Activated CD4-positive, alpha-beta T cell treated with anti-CD3 and anti-CD28 coated beads, Interleukin-2, amount 10 ng/mL, durations not matched to agents 7 days and 5 days (primary cell): Measurements from ENCODE around the gene UAP1. TPM values are rescaled to one million over a fixed set of nuclear protein-coding genes. Genes with fewer than 3 reads are reported as not detected.

Experiments
- CTCF ChIA-PET: fragments of 350-600 bp; sonication (Branson Sonifier 250); formaldehyde crosslinking; loops from one replicate; lab custom pipeline; 2021; ENCODE audit warnings: antibody characterized with exemption; lab: Charles Lee
- POLR2A ChIA-PET: fragments of 350-600 bp; sonication (Branson Sonifier 250); formaldehyde crosslinking; loops from one replicate; lab custom pipeline; 2021; ENCODE audit warnings: antibody characterized with exemption; lab: Charles Lee
- DNase-seq: peaks from one replicate; pipeline ENCODE4 v3.0.0-alpha.2; 2020
- H3K27ac Mint-ChIP-seq: one replicate; pipeline ENCODE4 v1.8.0; 2021; ENCODE audit warnings: mild to moderate bottlenecking, moderate library complexity, mixed read lengths
- H3K27me3 Mint-ChIP-seq: one replicate; pipeline ENCODE4 v1.8.0; 2021; ENCODE audit warnings: mixed read lengths
- H3K36me3 Mint-ChIP-seq: one replicate; pipeline ENCODE4 v1.8.0; 2021; ENCODE audit warnings: low read depth, mixed read lengths
- H3K4me1 Mint-ChIP-seq: one replicate; pipeline ENCODE4 v1.8.0; 2021; ENCODE audit warnings: mixed read lengths
- H3K4me3 Mint-ChIP-seq: one replicate; pipeline ENCODE4 v1.8.0; 2021; ENCODE audit warnings: mild to moderate bottlenecking, moderate library complexity, mixed read lengths
- H3K9me3 Mint-ChIP-seq: one replicate; pipeline ENCODE4 v1.8.0; 2021; ENCODE audit warnings: mixed read lengths
- total RNA-seq, 2 experiments: library from RNA; stranded (reverse); gene quantifications; one replicate each; pipeline ENCODE4 v1.2.3, GENCODE V29; 2021

The UAP1 gene
- total RNA-seq, 2 experiments from 2014 or later, result 10.9 to 12.3 TPM

DNA sequence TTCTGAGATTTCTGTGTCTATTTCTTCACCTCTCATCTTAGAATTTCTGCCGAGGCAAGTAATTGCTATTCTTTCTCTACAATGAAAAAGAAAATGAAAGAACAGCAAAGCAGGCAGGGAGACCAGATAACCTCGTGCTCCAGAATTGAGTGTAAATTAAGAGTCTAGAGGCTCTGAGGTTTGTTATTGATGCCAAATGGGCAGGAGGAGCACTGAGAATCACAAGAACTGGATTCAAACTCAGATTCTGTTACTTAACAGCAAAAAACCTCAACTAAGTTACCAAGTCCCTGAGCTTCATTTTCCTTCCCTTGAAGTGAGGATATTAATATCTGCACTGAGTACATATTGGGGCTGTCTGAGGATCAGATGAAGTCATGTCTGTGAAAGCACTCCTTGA is 65.2 kb downstream of the UAP1 start:
- Mint-ChIP-seq H3K27ac (no peak overlapping the region), H3K36me3 (no peaks in the 10 kb centered on the region), H3K4me3 (no peak overlapping the region), H3K4me1 (peaks cover 3% of the 10 kb centered on the region), H3K9me3 (no peaks in the 10 kb centered on the region), H3K27me3 (peaks cover 2% of the 10 kb centered on the region)
- no peak for DNase-seq
- ChIA-PET POLR2A (no interaction called here), CTCF (interaction anchor here (1.1 kb wide), 1 partner anchor 9 kb away, joined by 5 read pairs; no protein-coding TSS in a partner anchor)

DNA sequence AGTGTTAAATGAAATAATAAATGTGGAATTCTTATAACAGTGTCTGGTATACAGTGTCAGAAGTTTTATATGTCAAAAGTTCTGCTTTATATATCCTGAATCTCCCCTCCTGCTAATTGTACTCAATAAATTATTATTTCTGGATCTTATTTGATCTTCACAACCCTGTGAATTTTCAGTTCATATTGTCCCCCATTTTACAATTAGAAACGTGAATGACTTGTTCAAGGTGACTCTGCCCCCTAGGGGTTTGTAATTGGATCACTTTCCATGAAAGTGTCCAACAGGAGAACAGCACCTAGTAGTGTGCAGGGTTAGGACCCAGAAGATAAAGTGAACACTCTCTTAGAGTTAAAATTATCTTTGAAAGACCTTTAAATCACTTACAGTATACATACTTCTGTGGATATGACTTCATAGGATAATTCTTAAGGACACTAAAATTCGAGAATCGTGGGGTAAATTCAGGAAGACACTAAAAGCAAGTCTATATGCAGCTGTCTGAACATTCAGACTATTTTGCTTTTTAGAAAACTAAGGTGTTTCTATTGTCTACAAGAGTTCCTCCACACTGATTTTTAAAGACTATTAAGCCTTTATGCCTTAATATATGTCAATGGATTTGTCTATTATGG is 66.3 kb downstream of the UAP1 start:
- Mint-ChIP-seq H3K4me1 (peaks cover 3% of the 10 kb centered on the region), H3K27ac (no peak overlapping the region), H3K4me3 (no peak overlapping the region), H3K36me3 (no peaks in the 10 kb centered on the region), H3K27me3 (peaks cover 2% of the 10 kb centered on the region), H3K9me3 (no peaks in the 10 kb centered on the region)
- CTCF ChIA-PET, result no interaction called here
- POLR2A ChIA-PET, result no interaction called here
- peak; percentile 24 for DNase-seq

DNA sequence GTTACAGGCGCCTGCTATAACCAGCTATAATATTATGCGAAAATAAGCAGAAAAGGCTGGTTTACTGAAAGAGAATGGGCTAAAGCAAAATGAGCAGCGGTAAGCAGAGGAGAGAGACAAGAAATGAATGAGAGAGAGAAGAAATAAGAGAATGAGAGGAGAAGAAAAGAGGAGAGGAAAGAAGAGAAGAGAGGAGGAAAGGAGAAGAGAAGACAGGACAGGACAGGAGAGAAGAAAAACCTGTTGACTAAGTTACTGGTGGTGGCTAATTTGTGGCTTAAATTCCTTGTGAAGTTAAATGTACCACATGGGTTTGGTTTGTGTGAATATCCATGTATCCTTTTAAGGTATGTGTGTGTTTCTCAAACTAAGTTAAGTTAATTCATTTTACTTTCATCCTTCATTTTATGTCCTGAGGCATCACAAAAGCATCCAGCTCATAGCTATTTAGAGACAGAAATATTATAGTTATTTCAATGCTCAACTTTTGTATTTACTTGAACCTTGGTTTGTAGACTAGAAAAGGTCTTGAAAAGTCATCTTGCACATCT is 67.6 kb downstream of the UAP1 start:
- CTCF ChIA-PET, result no interaction called here

DNA sequence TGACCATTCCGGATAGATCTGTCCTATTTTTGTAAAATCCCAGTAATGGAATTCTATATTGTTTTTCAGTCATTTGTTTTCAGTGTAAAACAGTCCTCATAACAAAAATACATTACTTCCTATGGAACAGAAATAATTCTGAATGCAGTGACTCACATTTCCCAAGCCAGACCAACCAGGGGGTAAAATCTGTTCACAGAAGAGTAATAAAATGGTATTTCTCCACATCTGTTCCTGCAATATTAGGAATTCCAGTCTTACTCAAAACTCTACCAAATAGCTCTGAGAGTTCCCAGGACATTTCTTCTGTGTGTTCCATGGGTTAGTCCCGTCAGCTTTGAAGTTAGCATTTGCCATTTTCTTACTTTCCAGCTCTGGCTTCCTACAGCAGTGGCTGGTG is 68.1 kb downstream of the UAP1 start:
- ChIA-PET CTCF (no interaction called here), POLR2A (no interaction called here)
- H3K27ac Mint-ChIP-seq, result no peak overlapping the region
- H3K4me1 Mint-ChIP-seq, result peaks cover 3% of the 10 kb centered on the region
- H3K27me3 Mint-ChIP-seq, result peaks cover 2% of the 10 kb centered on the region
- H3K9me3 Mint-ChIP-seq, result no peaks in the 10 kb centered on the region
- no peaks in the 10 kb centered on the region for H3K36me3 Mint-ChIP-seq
- no peak for DNase-seq
- H3K4me3 Mint-ChIP-seq, result no peak overlapping the region

More for the DNA sequence above, 67.6 kb downstream of the UAP1 start:
- no peaks in the 10 kb centered on the region for H3K9me3 Mint-ChIP-seq
- no peak overlapping the region for H3K27ac Mint-ChIP-seq
- no peak for DNase-seq
- H3K4me1 Mint-ChIP-seq, result peaks cover 3% of the 10 kb centered on the region
- POLR2A ChIA-PET, result no interaction called here
- peaks cover 2% of the 10 kb centered on the region for H3K27me3 Mint-ChIP-seq
- no peaks in the 10 kb centered on the region for H3K36me3 Mint-ChIP-seq
- no peak overlapping the region for H3K4me3 Mint-ChIP-seq

DNA sequence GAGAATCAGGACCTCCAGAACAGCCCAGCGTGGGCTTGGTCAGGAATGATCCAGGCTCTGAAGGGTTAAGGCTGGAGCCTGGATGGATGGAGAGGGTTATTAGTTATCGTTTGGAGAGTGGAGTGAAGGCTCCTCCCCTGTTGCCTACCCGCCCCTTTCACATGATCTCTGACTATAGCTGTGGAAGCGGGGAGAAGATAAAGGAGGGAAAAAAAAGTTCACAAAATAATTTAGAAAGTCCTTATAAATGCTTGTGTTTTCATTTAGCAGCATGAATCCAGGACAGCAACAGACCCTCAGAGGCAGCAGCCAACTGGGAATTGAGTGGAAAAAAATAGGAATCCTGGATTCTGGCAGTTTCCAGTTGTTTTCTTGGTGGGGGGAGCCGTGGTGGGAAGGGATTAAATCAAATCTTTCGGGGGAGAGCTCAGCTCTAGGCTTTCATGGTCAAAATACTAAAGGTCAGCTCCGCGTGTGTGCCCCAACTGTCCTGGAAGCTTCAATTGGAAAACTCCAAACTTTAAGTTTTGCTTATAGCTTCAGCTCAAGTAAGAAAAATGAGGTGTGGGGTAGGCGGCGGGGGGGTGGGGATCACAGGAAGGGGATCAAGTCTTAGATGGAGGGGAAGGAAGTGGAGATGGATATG is 70.1 kb downstream of the UAP1 start:
- H3K27me3 Mint-ChIP-seq, result peaks cover 4% of the 10 kb centered on the region
- ChIA-PET POLR2A (no interaction called here), CTCF (interaction anchor here (0.5 to 0.6 kb wide), 2 partner anchors 46 to 150 kb away, joined by 3 to 4 read pairs; no protein-coding TSS in a partner anchor)
- peaks cover 3% of the 10 kb centered on the region for H3K4me1 Mint-ChIP-seq
- DNase-seq, result no peak
- no peak overlapping the region for H3K4me3 Mint-ChIP-seq
- H3K9me3 Mint-ChIP-seq, result no peaks in the 10 kb centered on the region
- H3K36me3 Mint-ChIP-seq, result no peaks in the 10 kb centered on the region
- no peak overlapping the region for H3K27ac Mint-ChIP-seq

DNA sequence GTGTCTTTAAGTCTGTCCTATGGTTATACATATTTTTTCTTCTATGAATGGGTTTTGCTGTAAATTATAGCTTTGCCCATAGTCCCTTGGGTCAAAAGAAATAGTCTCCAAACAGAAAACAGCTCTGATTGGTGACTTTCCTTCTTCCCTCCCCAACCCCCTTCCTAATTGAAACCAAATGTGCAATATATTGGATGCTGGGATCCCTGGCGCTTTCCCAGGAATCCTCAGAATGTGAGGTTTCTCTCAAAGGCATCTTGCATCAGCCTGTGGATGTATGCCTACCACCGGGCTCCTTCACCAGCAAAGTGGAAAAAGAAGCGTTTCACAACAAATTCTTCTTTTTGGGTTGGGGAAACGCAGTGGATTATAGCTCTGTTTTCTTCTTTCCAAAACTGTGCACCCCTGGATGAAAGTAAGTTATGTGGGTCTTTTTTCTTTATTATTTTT is 70.7 kb downstream of the UAP1 start, which contains the start of gene DDR2:
Gene DDR2 (plus strand): TSS at position 248 of the 450 bp plus-strand sequence. CDS start 86,600 bp downstream, outside the sequence.
- Mint-ChIP-seq H3K36me3 (no peaks in the 10 kb centered on the region), H3K9me3 (no peaks in the 10 kb centered on the region), H3K4me3 (no peak within 1 kb of the TSS), H3K4me1 (no peaks in the 10 kb centered on the region), H3K27me3 (peaks cover 4% of the 10 kb centered on the region), H3K27ac (no peak within 1 kb of the TSS)
- DNase-seq, result no peak
- POLR2A ChIA-PET, result no interaction called here
- CTCF ChIA-PET, result no interaction called here

DNA sequence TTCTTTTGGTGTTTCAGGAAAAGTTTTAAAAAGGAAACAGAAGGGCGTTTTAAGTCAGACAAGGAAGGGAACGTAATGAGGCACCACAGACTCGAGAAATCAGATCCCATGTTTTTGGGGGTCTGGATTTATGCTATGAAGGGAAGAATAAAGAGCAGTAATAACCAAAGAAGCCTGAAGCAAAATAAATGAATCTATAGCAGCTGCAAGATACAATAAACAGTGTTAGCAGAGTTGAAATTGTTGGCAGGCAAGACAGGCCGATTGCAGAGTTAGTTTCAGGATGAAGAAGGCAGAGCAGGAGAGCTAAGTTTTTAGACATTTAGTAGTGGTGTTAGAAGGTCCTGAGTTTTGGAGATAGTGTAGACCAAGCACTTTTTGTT is 71.2 kb downstream of the UAP1 start:
- Mint-ChIP-seq H3K36me3 (no peaks in the 10 kb centered on the region), H3K4me1 (no peaks in the 10 kb centered on the region), H3K27me3 (peaks cover 4% of the 10 kb centered on the region), H3K9me3 (no peaks in the 10 kb centered on the region), H3K4me3 (no peak overlapping the region), H3K27ac (no peak overlapping the region)
- CTCF ChIA-PET, result no interaction called here
- DNase-seq, result no peak
- POLR2A ChIA-PET, result no interaction called here

DNA sequence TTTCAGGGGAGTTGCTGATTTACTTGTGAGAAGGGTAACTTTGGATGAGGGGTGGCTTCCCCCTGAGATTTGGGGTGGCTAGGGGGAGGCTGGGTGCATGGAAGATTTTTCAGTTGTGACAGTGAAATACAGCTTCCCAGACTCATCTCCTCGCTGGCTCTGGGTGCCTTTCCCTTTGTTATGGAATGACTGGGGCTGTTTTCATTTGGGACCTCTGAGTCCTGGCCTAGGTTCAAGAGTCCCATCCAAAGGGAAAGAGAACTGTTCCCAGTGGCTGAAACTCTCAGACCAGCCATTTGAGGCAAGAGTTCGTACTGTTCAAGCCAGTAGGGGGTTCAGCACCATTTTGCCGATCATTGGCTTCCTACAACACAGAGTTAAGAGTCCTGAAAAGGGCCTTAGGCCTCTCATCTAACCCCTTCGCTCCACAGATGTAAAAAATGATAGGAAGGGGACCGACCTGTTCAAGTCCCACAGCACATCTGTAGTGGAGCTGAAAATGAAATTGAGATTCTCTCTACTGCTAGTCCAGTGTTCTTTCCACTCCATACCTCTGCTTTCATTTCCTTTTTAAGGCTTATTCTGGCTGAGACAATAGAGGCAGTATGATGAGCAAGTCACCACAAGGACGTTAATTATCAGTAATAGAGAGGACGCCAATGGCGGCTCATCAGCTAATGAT is 71.7 kb downstream of the UAP1 start:
- H3K27me3 Mint-ChIP-seq, result peaks cover 4% of the 10 kb centered on the region
- no peaks in the 10 kb centered on the region for H3K4me1 Mint-ChIP-seq
- POLR2A ChIA-PET, result no interaction called here
- H3K4me3 Mint-ChIP-seq, result no peak overlapping the region
- CTCF ChIA-PET, result interaction anchor here (0.6 kb wide), 1 partner anchor 518 kb away, joined by 3 read pairs; no protein-coding TSS in a partner anchor
- no peak overlapping the region for H3K27ac Mint-ChIP-seq
- no peaks in the 10 kb centered on the region for H3K36me3 Mint-ChIP-seq
- DNase-seq, result no peak
- H3K9me3 Mint-ChIP-seq, result no peaks in the 10 kb centered on the region

DNA sequence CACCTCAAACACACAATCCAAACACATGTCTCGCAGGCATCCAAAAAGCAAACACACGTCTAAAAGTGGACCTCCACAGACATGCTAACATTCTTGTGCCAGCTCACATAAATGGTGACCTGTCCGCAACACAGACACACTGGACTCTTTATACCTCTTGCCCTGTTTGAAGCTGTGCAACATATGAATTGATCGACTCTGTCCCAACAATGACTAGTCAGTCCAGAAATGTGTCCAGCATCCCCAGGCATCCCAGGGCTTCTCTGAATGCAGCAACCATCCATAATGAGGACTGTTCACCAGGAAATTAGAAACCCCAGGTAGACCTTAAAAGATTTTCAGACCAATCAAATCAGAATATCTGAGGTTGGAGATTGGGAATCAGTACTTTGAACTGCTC is 73.9 kb downstream of the UAP1 start:
- DNase-seq, result no peak
- peaks cover 7% of the 10 kb centered on the region for H3K27me3 Mint-ChIP-seq
- POLR2A ChIA-PET, result no interaction called here
- CTCF ChIA-PET, result interaction anchor here (1.0 kb wide), 1 partner anchor 10 kb away, joined by 4 read pairs; no protein-coding TSS in a partner anchor
- no peak overlapping the region for H3K4me3 Mint-ChIP-seq
- no peaks in the 10 kb centered on the region for H3K36me3 Mint-ChIP-seq
- no peak overlapping the region for H3K27ac Mint-ChIP-seq
- H3K9me3 Mint-ChIP-seq, result no peaks in the 10 kb centered on the region
- H3K4me1 Mint-ChIP-seq, result no peaks in the 10 kb centered on the region

DNA sequence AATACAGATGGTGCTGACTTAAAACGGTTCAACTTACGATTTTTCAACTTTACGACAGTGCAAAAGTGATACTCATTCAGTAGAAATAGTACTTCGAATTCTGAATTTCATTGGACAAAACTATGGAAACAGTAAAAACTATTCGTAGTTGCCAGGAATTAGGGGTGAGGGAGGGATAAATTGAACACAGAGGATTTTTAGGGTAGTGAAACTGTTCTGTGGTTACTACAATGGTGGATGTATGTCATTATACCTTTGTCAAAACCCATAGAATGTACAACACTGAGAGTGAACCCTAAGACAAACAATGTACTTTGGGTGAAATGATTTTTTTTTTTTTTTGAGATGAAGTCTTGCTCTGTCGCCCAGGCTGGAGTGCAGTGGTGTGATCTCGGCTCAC is 78.2 kb downstream of the UAP1 start:
- Mint-ChIP-seq H3K4me1 (no peaks in the 10 kb centered on the region), H3K4me3 (no peak overlapping the region), H3K36me3 (no peaks in the 10 kb centered on the region), H3K27ac (no peak overlapping the region), H3K9me3 (no peaks in the 10 kb centered on the region), H3K27me3 (peaks cover 7% of the 10 kb centered on the region)
- CTCF ChIA-PET, result interaction anchor here (0.7 to 1.1 kb wide), 2 partner anchors 19 to 110 kb away, joined by 3 read pairs; no protein-coding TSS in a partner anchor
- DNase-seq, result no peak
- POLR2A ChIA-PET, result no interaction called here

DNA sequence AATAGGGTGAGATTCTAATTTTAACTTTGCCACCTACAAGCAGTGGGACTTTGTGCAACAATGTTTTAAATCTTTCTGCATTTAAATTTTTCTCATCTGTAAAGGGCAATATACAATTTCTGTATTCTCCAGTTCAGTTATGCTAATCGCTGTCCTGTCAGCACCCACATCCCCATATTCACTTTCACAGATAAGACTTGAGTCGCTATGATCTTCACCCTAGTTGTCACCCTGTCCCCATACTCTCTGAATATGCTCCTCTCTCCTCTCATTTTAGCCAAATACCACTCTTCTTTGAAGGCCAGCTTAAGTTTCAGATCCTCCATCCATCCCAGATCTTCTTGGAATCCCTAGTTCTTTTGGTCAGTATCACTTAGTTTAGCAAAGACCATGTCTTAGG is 79.6 kb downstream of the UAP1 start:
- CTCF ChIA-PET, result no interaction called here
- Mint-ChIP-seq H3K27me3 (peaks cover 9% of the 10 kb centered on the region), H3K4me3 (no peak overlapping the region), H3K4me1 (no peaks in the 10 kb centered on the region), H3K27ac (no peak overlapping the region), H3K36me3 (no peaks in the 10 kb centered on the region), H3K9me3 (no peaks in the 10 kb centered on the region)
- POLR2A ChIA-PET, result no interaction called here
- DNase-seq, result no peak

DNA sequence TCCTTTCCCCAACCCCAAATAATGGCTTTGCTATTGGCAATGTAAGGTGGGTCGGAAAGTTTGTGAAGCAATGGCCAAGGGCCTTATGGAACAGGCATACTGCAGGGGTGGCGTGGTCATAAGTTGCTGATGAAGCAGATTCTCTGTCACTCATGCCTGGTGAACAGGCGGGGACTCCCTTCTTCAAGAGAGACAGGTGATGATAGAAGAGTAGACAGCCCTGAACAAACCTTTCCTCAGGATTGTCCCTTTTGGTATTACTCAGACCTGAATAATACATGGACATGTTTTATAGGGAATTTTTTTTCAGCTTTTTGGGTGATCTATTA is 83.4 kb downstream of the UAP1 start:
- ChIA-PET POLR2A (no interaction called here), CTCF (interaction anchor here (1.8 kb wide), 1 partner anchor 9 kb away, joined by 4 read pairs; no protein-coding TSS in a partner anchor)
- no peak overlapping the region for H3K27ac Mint-ChIP-seq
- no peak overlapping the region for H3K4me3 Mint-ChIP-seq
- DNase-seq, result no peak
- H3K27me3 Mint-ChIP-seq, result peaks cover 16% of the 10 kb centered on the region
- no peaks in the 10 kb centered on the region for H3K9me3 Mint-ChIP-seq
- no peaks in the 10 kb centered on the region for H3K36me3 Mint-ChIP-seq
- H3K4me1 Mint-ChIP-seq, result no peaks in the 10 kb centered on the region

DNA sequence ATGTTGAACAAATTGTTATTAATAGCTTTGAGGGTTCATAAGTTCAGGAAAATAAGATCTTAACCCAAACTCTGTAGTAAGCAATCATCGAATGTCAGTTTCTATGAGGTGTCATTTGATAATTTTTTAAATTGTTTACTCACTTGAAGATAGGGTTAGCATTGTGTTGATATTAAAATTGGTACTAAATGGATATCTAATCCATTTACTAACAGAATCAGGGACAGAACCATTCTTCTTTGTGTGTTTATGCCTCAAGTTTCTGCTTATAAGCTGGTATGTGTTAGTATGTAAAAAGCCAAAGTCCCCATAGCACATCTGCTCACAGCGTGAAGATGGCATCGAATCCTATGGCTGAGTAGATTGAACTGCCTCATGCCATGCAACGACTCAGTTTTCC is 84.1 kb downstream of the UAP1 start:
- ChIA-PET POLR2A (no interaction called here), CTCF (interaction anchor here (1.8 kb wide), 1 partner anchor 10 kb away, joined by 4 read pairs; no protein-coding TSS in a partner anchor)
- H3K9me3 Mint-ChIP-seq, result no peaks in the 10 kb centered on the region
- DNase-seq, result no peak
- no peak overlapping the region for H3K4me3 Mint-ChIP-seq
- no peaks in the 10 kb centered on the region for H3K4me1 Mint-ChIP-seq
- H3K36me3 Mint-ChIP-seq, result no peaks in the 10 kb centered on the region
- H3K27me3 Mint-ChIP-seq, result peaks cover 16% of the 10 kb centered on the region
- H3K27ac Mint-ChIP-seq, result no peak overlapping the region
